C4-2B (cell line): ENCODE results near the gene HECW1.

Source experiments
- H3K27ac ChIP-seq: fragments of 450-650 bp; 2 replicates; pipeline ENCODE4 v1.5.1; 2017
- ZFX ChIP-seq: fragments of 450-650 bp; IDR thresholded peaks from 2 replicates; pipeline ENCODE4 v1.6.1; 2017
- TF ChIP-seq, protein P1 (sequence below): fragments of 450-650 bp; conservative IDR thresholded peaks from 2 replicates; pipeline ENCODE4 v1.5.1; 2017; ENCODE audit warnings: mild to moderate bottlenecking

Gene HECW1

DNA sequence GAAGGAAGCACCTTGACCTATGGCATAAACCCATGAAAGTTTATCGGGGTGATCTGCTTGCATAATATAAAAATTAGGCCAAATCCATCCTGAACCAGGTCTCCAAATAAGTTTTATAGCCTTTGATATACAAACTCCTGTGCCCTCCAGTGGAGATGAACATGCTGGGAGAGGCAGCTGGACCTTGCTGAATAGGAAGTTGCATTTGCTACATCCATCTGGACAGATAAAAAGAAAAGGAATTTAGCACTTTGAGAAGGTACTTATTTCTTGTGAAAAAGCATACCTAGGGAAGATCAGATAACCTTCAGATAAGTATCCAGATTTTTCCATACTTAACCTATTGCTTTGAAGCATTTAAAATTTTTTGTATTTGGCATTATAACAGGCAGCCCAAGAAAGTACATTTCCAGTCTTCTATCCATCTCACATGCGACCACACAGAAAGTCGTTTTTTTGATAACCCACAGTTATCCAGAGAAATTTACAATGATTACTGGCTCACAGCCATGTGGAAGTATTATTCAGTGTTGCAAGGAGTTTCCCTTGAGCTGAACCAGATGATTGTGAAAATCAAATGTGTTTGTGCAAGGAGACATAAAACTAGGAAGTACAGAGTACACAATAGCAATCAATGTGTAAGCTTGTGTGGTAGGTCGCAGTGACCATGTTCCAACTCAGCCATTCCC, 346.0 kb downstream of the HECW1 start:
- TF ChIP-seq, protein P1, sequence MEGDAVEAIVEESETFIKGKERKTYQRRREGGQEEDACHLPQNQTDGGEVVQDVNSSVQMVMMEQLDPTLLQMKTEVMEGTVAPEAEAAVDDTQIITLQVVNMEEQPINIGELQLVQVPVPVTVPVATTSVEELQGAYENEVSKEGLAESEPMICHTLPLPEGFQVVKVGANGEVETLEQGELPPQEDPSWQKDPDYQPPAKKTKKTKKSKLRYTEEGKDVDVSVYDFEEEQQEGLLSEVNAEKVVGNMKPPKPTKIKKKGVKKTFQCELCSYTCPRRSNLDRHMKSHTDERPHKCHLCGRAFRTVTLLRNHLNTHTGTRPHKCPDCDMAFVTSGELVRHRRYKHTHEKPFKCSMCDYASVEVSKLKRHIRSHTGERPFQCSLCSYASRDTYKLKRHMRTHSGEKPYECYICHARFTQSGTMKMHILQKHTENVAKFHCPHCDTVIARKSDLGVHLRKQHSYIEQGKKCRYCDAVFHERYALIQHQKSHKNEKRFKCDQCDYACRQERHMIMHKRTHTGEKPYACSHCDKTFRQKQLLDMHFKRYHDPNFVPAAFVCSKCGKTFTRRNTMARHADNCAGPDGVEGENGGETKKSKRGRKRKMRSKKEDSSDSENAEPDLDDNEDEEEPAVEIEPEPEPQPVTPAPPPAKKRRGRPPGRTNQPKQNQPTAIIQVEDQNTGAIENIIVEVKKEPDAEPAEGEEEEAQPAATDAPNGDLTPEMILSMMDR: no peak
- no peak for TF ChIP-seq ZFX
- H3K27ac ChIP-seq: no peak overlapping the region

DNA sequence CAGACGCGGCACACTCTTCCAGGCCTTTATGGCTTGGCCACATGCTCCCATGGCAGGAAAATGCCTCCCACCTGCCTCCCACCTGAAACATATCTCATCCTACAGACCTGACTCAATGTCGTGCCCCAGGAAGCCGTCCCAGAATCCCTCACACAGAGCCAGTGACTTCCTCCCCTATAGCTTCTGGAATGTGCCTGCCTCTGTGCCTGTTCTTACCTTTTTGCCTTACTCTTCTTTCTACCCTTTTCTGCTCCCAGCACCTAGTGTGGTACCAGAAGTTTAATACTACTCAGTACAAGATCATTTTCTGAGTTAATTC, 346.5 kb downstream of the HECW1 start:
- no peak for TF ChIP-seq ZFX
- TF ChIP-seq, protein P1: no peak
- H3K27ac ChIP-seq: no peak overlapping the region

DNA sequence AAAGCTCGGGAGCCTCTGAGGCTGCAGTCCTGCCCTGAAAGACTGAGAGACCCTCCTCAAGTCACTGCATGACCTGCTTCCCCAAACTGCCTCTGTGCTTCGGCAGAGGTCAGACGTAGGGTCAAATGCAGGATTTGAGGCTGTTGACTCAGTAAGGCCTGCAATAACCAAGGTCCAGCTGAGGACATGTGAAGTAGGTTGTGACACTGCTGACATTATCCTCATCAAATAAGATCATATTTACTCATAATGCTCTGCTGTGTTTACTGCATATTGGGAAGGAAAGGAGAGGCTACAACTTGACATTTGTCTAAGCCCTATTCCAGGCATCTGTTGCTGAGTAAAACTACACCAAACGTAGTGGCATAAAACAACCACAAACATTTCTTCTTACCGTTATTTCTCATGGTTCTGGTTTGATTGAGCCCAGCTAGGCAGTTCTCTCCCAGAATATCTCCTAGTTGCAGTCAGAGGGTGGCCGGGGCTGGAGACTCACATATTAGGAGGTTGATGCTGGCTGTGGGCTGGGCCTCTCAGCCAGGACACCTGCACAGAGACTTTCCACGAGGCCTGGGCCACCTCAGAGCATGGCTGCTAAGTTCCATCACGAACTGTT, 348.4 kb downstream of the HECW1 start:
- TF ChIP-seq ZFX: no peak
- TF ChIP-seq, protein P1: no peak
- H3K27ac ChIP-seq: no peak overlapping the region

DNA sequence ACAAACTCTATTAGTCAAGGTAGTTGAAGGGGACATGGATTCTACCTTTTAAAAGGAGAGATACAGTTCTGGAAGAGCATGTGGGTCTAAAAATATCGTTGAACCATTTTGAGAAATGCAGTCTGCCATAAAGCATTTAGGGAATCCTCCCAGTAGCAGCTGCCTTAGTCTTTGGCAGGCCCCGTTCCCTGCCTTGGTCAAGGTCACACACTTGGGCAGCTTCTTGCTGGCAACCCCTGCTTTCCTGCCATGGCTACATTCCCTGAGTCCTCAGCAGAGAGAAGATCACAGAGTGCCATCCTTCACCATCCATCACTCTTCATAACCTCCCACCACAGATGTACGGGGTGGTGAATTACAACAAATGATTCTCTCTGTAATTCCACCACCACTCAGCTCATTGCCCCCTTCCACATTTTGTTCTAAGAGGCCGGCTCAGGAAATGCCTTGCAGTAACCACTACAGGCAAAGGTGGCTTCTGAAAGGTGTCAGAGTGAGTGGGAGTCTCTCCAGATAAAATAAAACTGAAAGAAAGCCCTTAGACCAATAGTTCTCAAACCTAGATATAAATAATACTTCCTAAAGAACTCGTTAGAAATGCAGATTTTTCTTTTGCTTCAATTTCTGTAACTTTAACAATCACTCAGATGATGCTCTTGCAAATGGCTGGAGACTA, 349.0 kb downstream of the HECW1 start:
- TF ChIP-seq ZFX: no peak
- TF ChIP-seq, protein P1: no peak
- no peak overlapping the region for H3K27ac ChIP-seq

DNA sequence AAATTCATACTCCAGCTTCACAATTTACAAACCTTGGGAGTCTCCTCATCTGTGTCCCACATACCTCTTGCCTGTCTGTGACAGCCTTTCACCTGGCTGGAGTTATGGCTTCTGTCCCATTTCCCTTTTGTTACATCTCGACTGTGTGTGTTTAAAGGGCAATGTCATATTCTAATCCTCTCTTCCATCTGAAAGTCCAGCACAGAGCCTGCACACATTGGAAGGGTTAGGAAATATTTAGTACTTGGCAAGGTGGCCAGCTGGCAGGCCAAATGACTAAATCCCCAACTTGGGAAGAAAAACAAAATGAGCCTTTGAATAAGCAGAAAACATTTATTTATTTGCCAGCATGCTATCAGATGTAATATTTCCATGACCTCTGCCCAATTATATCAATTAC, 350.4 kb downstream of the HECW1 start:
- H3K27ac ChIP-seq: no peak overlapping the region
- TF ChIP-seq, protein P1: no peak
- TF ChIP-seq ZFX: no peak

DNA sequence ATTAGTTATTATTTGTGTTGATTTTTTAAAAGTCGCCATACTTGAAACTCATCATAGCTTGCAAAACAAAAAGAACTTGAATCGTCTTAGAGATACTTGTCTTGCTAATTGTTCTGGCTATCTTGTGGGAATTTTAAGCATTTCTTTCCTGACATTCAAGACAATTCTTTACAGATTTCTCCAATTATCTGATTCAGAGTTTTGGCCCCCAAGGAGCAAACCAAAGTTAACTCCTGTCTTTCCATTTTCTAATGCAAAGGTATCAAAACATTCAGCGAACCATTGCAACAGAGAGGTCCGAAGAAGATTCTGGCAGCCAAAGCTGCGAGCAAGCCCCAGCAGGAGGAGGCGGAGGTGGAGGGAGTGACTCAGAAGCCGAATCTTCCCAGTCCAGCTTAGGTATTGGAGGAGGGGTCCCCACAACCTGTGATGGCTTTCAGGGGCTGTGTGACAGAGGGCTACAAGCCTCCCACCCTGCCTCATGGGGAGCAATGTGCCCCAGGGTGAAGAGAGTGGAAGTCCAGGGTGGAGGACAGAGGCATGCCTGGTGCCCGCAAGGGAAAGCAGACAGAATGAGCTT, 351.0 kb downstream of the HECW1 start:
- H3K27ac ChIP-seq: no peak overlapping the region

More for the DNA sequence above, 351.0 kb downstream of the HECW1 start:
- no peak for TF ChIP-seq ZFX
- TF ChIP-seq, protein P1: no peak
